ENCODE data around the gene LMO1. TPM values are rescaled to one million over a fixed set of nuclear protein-coding genes. Genes with fewer than 3 reads are reported as not detected.

Gene LMO1
- total and polyA plus RNA-seq, 4 donors: not detected

GRCh38 chr11:8206251-8207079, 57.2 kb downstream of the LMO1 start:
- Histone ChIP-seq H3K27me3 (ENCODE audit: control insufficient read depth in 4 of 4, insufficient read depth in 4 of 4, low read length in 3 of 4) (no peaks in the 10 kb centered on the region), H3K4me3 (ENCODE audit: low read depth in 1 of 3, low read length in 3 of 3) (no peak overlapping the region), H3K4me1 (ENCODE audit: control insufficient read depth in 4 of 4, insufficient read depth in 4 of 4, low read length in 3 of 4) (peaks cover 0 to 6% (median 0%) of the 10 kb centered on the region in 4 donors), H3K9me3 (ENCODE audit: control insufficient read depth in 4 of 4, low read length in 3 of 4) (no peaks in the 10 kb centered on the region), H3K36me3 (ENCODE audit: control insufficient read depth in 4 of 4, insufficient read depth in 3 of 4, low read depth in 1 of 4, low read length in 3 of 4) (no peaks in the 10 kb centered on the region), H3K9ac (ENCODE audit: low read depth in 1 of 2, low read length in 2 of 2) (no peak overlapping the region), H3K27ac (ENCODE audit: low read depth in 1 of 2, low read length in 2 of 2) (no peak overlapping the region)
- 30% methylated on average over 31 of the region's 31 CpGs for WGBS
- peak; percentile 86 for DNase-seq (ENCODE audit: low spot score)
- no peak for TF ChIP-seq HNF4A (conservative IDR thresholded peaks at IDR 0.05)
- TF ChIP-seq CTCF (IDR thresholded peaks at IDR 0.05; ENCODE audit: low read depth, low read length, missing input control): no peak
- no peak for TF ChIP-seq RAD21 (IDR thresholded peaks at IDR 0.05)
- TF ChIP-seq RXRA (IDR thresholded peaks at IDR 0.05): no peak
- TF ChIP-seq YY1 (IDR thresholded peaks at IDR 0.05): no peak
- TF ChIP-seq FOXA2 (IDR thresholded peaks at IDR 0.05): no peak
- TF ChIP-seq JUND (IDR thresholded peaks at IDR 0.05): no peak
- TF ChIP-seq ATF3 (IDR thresholded peaks at IDR 0.05): no peak
- no peak for TF ChIP-seq TAF1 (conservative IDR thresholded peaks at IDR 0.05)
- TF ChIP-seq, protein P1, sequence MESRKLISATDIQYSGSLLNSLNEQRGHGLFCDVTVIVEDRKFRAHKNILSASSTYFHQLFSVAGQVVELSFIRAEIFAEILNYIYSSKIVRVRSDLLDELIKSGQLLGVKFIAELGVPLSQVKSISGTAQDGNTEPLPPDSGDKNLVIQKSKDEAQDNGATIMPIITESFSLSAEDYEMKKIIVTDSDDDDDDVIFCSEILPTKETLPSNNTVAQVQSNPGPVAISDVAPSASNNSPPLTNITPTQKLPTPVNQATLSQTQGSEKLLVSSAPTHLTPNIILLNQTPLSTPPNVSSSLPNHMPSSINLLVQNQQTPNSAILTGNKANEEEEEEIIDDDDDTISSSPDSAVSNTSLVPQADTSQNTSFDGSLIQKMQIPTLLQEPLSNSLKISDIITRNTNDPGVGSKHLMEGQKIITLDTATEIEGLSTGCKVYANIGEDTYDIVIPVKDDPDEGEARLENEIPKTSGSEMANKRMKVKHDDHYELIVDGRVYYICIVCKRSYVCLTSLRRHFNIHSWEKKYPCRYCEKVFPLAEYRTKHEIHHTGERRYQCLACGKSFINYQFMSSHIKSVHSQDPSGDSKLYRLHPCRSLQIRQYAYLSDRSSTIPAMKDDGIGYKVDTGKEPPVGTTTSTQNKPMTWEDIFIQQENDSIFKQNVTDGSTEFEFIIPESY (IDR thresholded peaks at IDR 0.05): no peak

- Histone ChIP-seq H3K9me3 (ENCODE audit: control insufficient read depth in 4 of 4, low read length in 3 of 4) (no peaks in the 10 kb centered on the region), H3K4me3 (ENCODE audit: low read depth in 1 of 3, low read length in 3 of 3) (no peak overlapping the region), H3K9ac (ENCODE audit: low read depth in 1 of 2, low read length in 2 of 2) (no peak overlapping the region), H3K27me3 (ENCODE audit: control insufficient read depth in 4 of 4, insufficient read depth in 4 of 4, low read length in 3 of 4) (no peaks in the 10 kb centered on the region), H3K4me1 (ENCODE audit: control insufficient read depth in 4 of 4, insufficient read depth in 4 of 4, low read length in 3 of 4) (peaks cover 0 to 6% (median 0%) of the 10 kb centered on the region in 4 donors), H3K36me3 (ENCODE audit: control insufficient read depth in 4 of 4, insufficient read depth in 3 of 4, low read depth in 1 of 4, low read length in 3 of 4) (no peaks in the 10 kb centered on the region), H3K27ac (ENCODE audit: low read depth in 1 of 2, low read length in 2 of 2) (no peak overlapping the region)
- TF ChIP-seq SP1 (IDR thresholded peaks at IDR 0.05): no peak
- TF ChIP-seq YY1 (IDR thresholded peaks at IDR 0.05): no peak
- no peak for TF ChIP-seq ATF3 (IDR thresholded peaks at IDR 0.05)
- no peak for TF ChIP-seq NR2F2 (IDR thresholded peaks at IDR 0.05)
- no peak for TF ChIP-seq FOXA2 (IDR thresholded peaks at IDR 0.05)
- TF ChIP-seq CTCF (IDR thresholded peaks at IDR 0.05; ENCODE audit: low read depth, low read length, missing input control): no peak
- no peak for TF ChIP-seq RXRA (IDR thresholded peaks at IDR 0.05)
- no peak for TF ChIP-seq EGR1 (IDR thresholded peaks at IDR 0.05; ENCODE audit: low read depth in 2 of 2)
- no peak for TF ChIP-seq GABPA (IDR thresholded peaks at IDR 0.05 in 1 of 2, conservative IDR thresholded peaks at IDR 0.05 in 1 of 2)
- TF ChIP-seq, protein P2, sequence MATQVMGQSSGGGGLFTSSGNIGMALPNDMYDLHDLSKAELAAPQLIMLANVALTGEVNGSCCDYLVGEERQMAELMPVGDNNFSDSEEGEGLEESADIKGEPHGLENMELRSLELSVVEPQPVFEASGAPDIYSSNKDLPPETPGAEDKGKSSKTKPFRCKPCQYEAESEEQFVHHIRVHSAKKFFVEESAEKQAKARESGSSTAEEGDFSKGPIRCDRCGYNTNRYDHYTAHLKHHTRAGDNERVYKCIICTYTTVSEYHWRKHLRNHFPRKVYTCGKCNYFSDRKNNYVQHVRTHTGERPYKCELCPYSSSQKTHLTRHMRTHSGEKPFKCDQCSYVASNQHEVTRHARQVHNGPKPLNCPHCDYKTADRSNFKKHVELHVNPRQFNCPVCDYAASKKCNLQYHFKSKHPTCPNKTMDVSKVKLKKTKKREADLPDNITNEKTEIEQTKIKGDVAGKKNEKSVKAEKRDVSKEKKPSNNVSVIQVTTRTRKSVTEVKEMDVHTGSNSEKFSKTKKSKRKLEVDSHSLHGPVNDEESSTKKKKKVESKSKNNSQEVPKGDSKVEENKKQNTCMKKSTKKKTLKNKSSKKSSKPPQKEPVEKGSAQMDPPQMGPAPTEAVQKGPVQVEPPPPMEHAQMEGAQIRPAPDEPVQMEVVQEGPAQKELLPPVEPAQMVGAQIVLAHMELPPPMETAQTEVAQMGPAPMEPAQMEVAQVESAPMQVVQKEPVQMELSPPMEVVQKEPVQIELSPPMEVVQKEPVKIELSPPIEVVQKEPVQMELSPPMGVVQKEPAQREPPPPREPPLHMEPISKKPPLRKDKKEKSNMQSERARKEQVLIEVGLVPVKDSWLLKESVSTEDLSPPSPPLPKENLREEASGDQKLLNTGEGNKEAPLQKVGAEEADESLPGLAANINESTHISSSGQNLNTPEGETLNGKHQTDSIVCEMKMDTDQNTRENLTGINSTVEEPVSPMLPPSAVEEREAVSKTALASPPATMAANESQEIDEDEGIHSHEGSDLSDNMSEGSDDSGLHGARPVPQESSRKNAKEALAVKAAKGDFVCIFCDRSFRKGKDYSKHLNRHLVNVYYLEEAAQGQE (IDR thresholded peaks at IDR 0.05): no peak
- TF ChIP-seq RAD21 (IDR thresholded peaks at IDR 0.05): no peak
- TF ChIP-seq, protein P1 (IDR thresholded peaks at IDR 0.05): no peak
- TF ChIP-seq TAF1 (conservative IDR thresholded peaks at IDR 0.05): no peak
- no peak for TF ChIP-seq HNF4A (conservative IDR thresholded peaks at IDR 0.05)
- DNase-seq (ENCODE audit: low spot score): no peak
- 86% methylated on average over 8 of the region's 8 CpGs for WGBS
Measured at GRCh38 chr11:8205566-8205965, 58.1 kb downstream of the LMO1 start.
